CMK (cell line): ENCODE data around the gene SF3A2.
A peak's percentile ranks its signal among the peaks of the same experiment; 100 is the strongest.

Experiments
- DNase-seq: peaks from one replicate; pipeline ENCODE4 v3.0.0-alpha.2; 2010; ENCODE audit warnings: low read depth

The SF3A2 gene

GRCh38 chr19:2226840-2227360, 9.7 kb upstream of the SF3A2 start:
- no peak for DNase-seq

GRCh38 chr19:2227415-2228156, 9.0 kb upstream of the SF3A2 start:
- no peak for DNase-seq

GRCh38 chr19:2228157-2229030, 8.2 kb upstream of the SF3A2 start:
- no peak for DNase-seq

GRCh38 chr19:2229103-2230032, 7.3 kb upstream of the SF3A2 start:
- DNase-seq: no peak

- no peak for DNase-seq
Measured at GRCh38 chr19:2230033-2230531, 6.5 kb upstream of the SF3A2 start.

- no peak for DNase-seq
Measured at GRCh38 chr19:2230807-2231533, 5.7 kb upstream of the SF3A2 start.

- DNase-seq: no peak
Measured at GRCh38 chr19:2231621-2232221, 4.9 kb upstream of the SF3A2 start.

- no peak for DNase-seq
Measured at GRCh38 chr19:2232286-2233151, 4.1 kb upstream of the SF3A2 start.

- DNase-seq: no peak
Measured at GRCh38 chr19:2233601-2234280, 2.9 kb upstream of the SF3A2 start.

GRCh38 chr19:2234996-2235380, 1.6 kb upstream of the SF3A2 start:
- no peak for DNase-seq

GRCh38 chr19:2235381-2236063, 1.1 kb upstream of the SF3A2 start:
- no peak for DNase-seq

GRCh38 chr19:2236064-2236313, 635 bp upstream of the SF3A2 start:
- no peak for DNase-seq

- DNase-seq: no peak
Measured at GRCh38 chr19:2237051-2237868, 636 bp downstream of the SF3A2 start.

GRCh38 chr19:2237869-2238153, 1.2 kb downstream of the SF3A2 start:
- DNase-seq: no peak

- DNase-seq: no peak
Measured at GRCh38 chr19:2239173-2239572, 2.5 kb downstream of the SF3A2 start.

GRCh38 chr19:2239771-2240770, 3.4 kb downstream of the SF3A2 start:
- DNase-seq: peak; percentile 83
